ENCODE results near the gene AADAC.
"Not testable (repeated sequence)": the region's sequence is repeated elsewhere in the genome, so short reads cannot be mapped to it uniquely, and the experiment has no call there.

AADAC gene

DNA sequence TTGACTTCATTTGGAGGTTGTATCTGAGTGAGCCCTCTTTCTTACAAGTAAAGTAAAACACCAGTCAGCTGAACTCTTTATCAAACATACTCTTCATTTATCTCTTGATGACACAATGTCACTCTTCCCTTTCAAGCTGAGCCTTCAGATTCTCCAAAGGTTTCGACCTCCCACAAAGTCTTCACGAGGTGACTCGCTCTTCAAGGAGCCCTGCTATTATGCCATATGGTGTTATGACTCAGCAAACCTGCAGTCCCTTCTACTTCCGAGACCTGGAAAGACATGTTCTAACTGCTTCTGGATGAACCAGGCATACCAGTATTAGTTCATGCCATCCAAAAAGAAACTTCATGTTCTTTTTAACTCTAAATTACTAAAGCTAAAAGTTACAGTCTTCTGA lies 23.1 kb downstream of the AADAC start:
- TF ChIP-seq ZNF274 (IDR thresholded peaks at IDR 0.05; ENCODE audit: low read depth, low read length) (no peak), YY1 (IDR thresholded peaks at IDR 0.05; ENCODE audit: insufficient read depth, insufficient read length) (no peak), SUZ12 (IDR thresholded peaks at IDR 0.05; ENCODE audit: extremely low read depth, insufficient read depth, insufficient read length) (no peak)
- H3K36me3 ChIP-seq (ENCODE audit: insufficient read depth, insufficient read length, low read length), result no peaks in the 10 kb centered on the region
- DNase-seq (ENCODE audit: low read depth, low spot score), result peak; percentile 43
- no peaks in the 10 kb centered on the region for H3K4me1 ChIP-seq (ENCODE audit: insufficient read depth, insufficient read length)
- H3K9me3 ChIP-seq (ENCODE audit: insufficient read depth, low read length), result no peaks in the 10 kb centered on the region
- no peak overlapping the region for H3K4me3 ChIP-seq (ENCODE audit: insufficient read length, low read depth)
- no peak overlapping the region for H3K9ac ChIP-seq (ENCODE audit: insufficient read length, low read depth)
- H3K27me3 ChIP-seq (ENCODE audit: insufficient read depth, insufficient read length), result no peaks in the 10 kb centered on the region

DNA sequence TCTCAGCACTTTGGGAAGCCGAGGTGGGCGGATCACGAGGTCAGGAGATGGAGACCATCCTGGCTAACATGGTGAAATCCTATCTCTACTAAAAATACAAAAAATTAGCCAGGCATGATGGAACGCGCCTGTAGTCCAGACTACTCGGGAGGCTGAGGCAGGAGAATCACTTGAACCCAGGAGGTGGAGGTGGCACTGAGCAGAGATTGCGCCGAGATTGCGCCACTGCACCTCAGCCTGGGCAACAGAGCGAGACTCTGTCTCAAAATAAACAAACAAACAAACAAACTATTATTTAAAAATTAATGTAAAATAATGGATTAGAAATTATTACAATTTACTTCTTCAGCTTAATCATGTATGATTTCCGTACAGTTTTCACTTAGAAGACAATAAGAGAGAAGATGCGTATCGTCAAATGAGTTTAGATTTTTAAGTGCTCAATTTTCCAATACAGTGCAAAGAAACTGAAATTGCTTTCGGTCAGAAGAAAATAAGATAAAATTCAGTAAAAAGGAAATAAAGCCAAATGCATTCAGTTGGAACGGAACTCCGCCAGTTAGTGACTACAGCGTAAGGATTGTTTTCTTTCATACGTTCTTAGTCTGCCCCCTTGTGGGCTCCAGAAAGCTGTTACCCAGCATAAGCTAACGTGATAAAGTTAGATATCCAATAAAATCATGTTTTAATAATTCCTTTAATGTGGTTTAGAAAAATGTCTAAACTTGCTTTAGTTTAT lies 24.8 kb downstream of the AADAC start:
- TF ChIP-seq SUZ12 (IDR thresholded peaks at IDR 0.05; ENCODE audit: extremely low read depth, insufficient read depth, insufficient read length) (no peak), ZNF274 (IDR thresholded peaks at IDR 0.05; ENCODE audit: low read depth, low read length) (no peak), YY1 (IDR thresholded peaks at IDR 0.05; ENCODE audit: insufficient read depth, insufficient read length) (no peak)
- Histone ChIP-seq H3K9me3 (ENCODE audit: insufficient read depth, low read length) (no peaks in the 10 kb centered on the region), H3K27me3 (ENCODE audit: insufficient read depth, insufficient read length) (no peaks in the 10 kb centered on the region), H3K4me3 (ENCODE audit: insufficient read length, low read depth) (no peak overlapping the region), H3K9ac (ENCODE audit: insufficient read length, low read depth) (no peak overlapping the region), H3K4me1 (ENCODE audit: insufficient read depth, insufficient read length) (no peaks in the 10 kb centered on the region), H3K36me3 (ENCODE audit: insufficient read depth, insufficient read length, low read length) (no peaks in the 10 kb centered on the region)
- DNase-seq (ENCODE audit: low read depth, low spot score), result peak; percentile 57

DNA sequence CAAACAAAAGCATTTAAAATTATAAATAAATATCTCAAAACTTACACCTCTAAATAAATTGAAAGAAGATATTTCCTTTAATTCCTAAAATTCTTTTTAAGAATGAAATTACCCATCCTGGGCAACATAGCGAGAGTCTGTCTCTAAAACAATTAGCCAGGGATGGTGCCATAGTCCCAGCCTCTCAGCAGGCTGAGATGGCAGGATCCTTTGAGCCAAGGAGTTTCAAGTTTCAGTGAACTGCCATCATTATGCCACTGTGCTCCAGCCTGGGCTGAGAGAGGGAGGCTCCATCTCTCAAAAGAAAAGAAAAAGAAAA lies 25.4 kb downstream of the AADAC start:
- no peak overlapping the region for H3K4me3 ChIP-seq (ENCODE audit: insufficient read length, low read depth)
- no peaks in the 10 kb centered on the region for H3K4me1 ChIP-seq (ENCODE audit: insufficient read depth, insufficient read length)
- TF ChIP-seq YY1 (IDR thresholded peaks at IDR 0.05; ENCODE audit: insufficient read depth, insufficient read length), result no peak
- TF ChIP-seq ZNF274 (IDR thresholded peaks at IDR 0.05; ENCODE audit: low read depth, low read length), result no peak
- TF ChIP-seq SUZ12 (IDR thresholded peaks at IDR 0.05; ENCODE audit: extremely low read depth, insufficient read depth, insufficient read length), result no peak
- no peaks in the 10 kb centered on the region for H3K27me3 ChIP-seq (ENCODE audit: insufficient read depth, insufficient read length)
- no peak for DNase-seq (ENCODE audit: low read depth, low spot score)
- H3K9me3 ChIP-seq (ENCODE audit: insufficient read depth, low read length), result no peaks in the 10 kb centered on the region
- no peak overlapping the region for H3K9ac ChIP-seq (ENCODE audit: insufficient read length, low read depth)
- no peaks in the 10 kb centered on the region for H3K36me3 ChIP-seq (ENCODE audit: insufficient read depth, insufficient read length, low read length)

DNA sequence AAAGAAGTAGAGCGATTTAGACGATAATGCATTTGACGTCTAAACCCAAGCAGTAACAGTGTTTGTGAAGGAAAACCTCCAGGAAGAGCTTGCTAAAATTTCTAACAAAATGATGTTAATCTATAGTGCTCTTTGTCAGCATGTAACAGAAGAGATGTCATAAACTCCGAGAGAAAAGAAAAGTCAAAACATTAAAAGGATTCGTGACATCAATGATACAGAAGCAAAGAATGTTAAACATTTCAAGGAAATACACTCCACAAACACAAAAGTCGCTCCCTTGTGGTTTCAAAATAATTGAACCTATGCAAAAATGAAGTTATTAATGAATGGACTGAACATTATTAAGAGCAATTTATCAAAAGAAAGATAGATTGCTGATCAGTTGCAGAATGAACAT lies 27.9 kb downstream of the AADAC start:
- no peaks in the 10 kb centered on the region for H3K36me3 ChIP-seq (ENCODE audit: insufficient read depth, insufficient read length, low read length)
- no peak overlapping the region for H3K9ac ChIP-seq (ENCODE audit: insufficient read length, low read depth)
- no peak overlapping the region for H3K4me3 ChIP-seq (ENCODE audit: insufficient read length, low read depth)
- DNase-seq (ENCODE audit: low read depth, low spot score), result no peak
- no peaks in the 10 kb centered on the region for H3K9me3 ChIP-seq (ENCODE audit: insufficient read depth, low read length)
- no peaks in the 10 kb centered on the region for H3K27me3 ChIP-seq (ENCODE audit: insufficient read depth, insufficient read length)
- no peaks in the 10 kb centered on the region for H3K4me1 ChIP-seq (ENCODE audit: insufficient read depth, insufficient read length)
- TF ChIP-seq SUZ12 (IDR thresholded peaks at IDR 0.05; ENCODE audit: extremely low read depth, insufficient read depth, insufficient read length), result no peak
- no peak for TF ChIP-seq YY1 (IDR thresholded peaks at IDR 0.05; ENCODE audit: insufficient read depth, insufficient read length)
- no peak for TF ChIP-seq ZNF274 (IDR thresholded peaks at IDR 0.05; ENCODE audit: low read depth, low read length)

DNA sequence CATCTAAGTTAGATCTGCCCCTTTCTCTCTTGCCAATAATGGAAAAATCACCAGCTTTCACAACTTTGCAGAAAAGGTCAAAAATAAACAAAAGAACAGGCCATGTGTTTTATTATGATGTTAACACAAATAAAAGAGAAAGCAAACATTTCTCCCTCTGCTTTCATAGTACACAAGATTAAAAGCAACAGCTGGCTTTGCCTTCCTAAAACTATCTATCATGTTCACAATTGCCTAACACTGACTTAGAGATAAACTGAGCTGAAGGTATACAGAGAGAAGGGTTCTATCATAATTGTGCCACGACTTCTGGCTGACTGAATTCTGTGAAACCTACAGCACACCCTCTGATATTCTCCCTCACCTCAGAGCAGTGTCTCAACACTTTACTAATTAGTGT lies 29.4 kb downstream of the AADAC start:
- Histone ChIP-seq H3K4me3 (ENCODE audit: insufficient read length, low read depth) (no peak overlapping the region), H3K9ac (ENCODE audit: insufficient read length, low read depth) (no peak overlapping the region), H3K36me3 (ENCODE audit: insufficient read depth, insufficient read length, low read length) (no peaks in the 10 kb centered on the region), H3K27me3 (ENCODE audit: insufficient read depth, insufficient read length) (no peaks in the 10 kb centered on the region), H3K4me1 (ENCODE audit: insufficient read depth, insufficient read length) (no peaks in the 10 kb centered on the region), H3K9me3 (ENCODE audit: insufficient read depth, low read length) (no peaks in the 10 kb centered on the region)
- TF ChIP-seq ZNF274 (IDR thresholded peaks at IDR 0.05; ENCODE audit: low read depth, low read length) (no peak), SUZ12 (IDR thresholded peaks at IDR 0.05; ENCODE audit: extremely low read depth, insufficient read depth, insufficient read length) (no peak), YY1 (IDR thresholded peaks at IDR 0.05; ENCODE audit: insufficient read depth, insufficient read length) (no peak)
- no peak for DNase-seq (ENCODE audit: low read depth, low spot score)

DNA sequence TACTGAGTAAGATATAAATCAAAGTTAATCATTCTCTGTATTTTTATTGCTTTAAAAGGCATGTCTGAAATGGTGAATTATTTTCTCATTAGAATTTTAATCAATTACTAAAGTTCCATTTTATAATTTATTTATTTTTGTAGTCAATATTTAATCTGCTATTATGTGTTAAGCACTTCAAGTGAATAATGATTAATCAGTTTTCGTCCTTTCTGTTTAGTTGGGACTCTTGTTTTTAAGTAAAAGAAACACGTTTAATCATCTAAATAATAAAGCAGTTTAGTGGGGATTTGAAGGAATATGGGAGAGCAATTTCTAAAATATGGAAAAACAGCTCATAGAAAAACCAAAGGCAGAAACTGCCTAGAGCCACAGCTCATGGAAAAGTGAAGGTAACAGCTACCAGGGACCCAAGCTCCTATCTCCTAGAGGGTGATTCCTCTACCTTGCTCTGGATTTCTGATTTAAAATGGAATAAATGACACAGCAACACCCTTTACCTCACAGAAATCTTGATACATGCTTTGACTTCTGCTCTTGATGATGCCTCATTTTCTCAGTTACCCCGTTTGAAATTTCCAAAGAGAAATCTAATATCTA lies 31.5 kb downstream of the AADAC start:
- Histone ChIP-seq H3K4me1 (ENCODE audit: insufficient read depth, insufficient read length) (no peaks in the 10 kb centered on the region), H3K36me3 (ENCODE audit: insufficient read depth, insufficient read length, low read length) (no peaks in the 10 kb centered on the region), H3K9ac (ENCODE audit: insufficient read length, low read depth) (no peak overlapping the region), H3K4me3 (ENCODE audit: insufficient read length, low read depth) (no peak overlapping the region), H3K27me3 (ENCODE audit: insufficient read depth, insufficient read length) (no peaks in the 10 kb centered on the region), H3K9me3 (ENCODE audit: insufficient read depth, low read length) (no peaks in the 10 kb centered on the region)
- no peak for DNase-seq (ENCODE audit: low read depth, low spot score)
- TF ChIP-seq ZNF274 (IDR thresholded peaks at IDR 0.05; ENCODE audit: low read depth, low read length) (no peak), YY1 (IDR thresholded peaks at IDR 0.05; ENCODE audit: insufficient read depth, insufficient read length) (no peak), SUZ12 (IDR thresholded peaks at IDR 0.05; ENCODE audit: extremely low read depth, insufficient read depth, insufficient read length) (no peak)

DNA sequence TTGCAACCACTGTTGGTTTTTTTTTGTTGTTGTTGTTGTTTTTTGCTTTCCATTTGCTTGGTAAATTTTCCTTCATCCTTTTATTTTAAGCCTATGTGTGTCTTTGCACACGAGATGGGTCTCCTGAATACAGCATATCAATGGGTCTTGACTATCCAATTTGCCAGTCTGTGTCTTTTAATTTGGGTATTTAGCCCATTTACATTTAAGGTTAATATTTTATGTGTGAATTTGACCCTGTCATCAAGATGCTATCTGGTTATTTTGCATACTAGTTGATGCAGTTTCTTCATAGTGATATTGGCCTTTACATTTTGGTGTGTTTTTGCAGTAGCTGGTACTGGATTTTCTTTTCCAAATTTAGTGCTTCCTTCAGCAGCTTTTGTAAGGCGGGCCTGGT lies 36.1 kb downstream of the AADAC start:
- not testable (repeated sequence) for DNase-seq (ENCODE audit: low read depth, low spot score)

More for the DNA sequence above, 36.1 kb downstream of the AADAC start:
- H3K4me1 ChIP-seq (ENCODE audit: insufficient read depth, insufficient read length); H3K9me3 ChIP-seq (ENCODE audit: insufficient read depth, low read length); H3K9ac ChIP-seq (ENCODE audit: insufficient read length, low read depth); H3K4me3 ChIP-seq (ENCODE audit: insufficient read length, low read depth); H3K36me3 ChIP-seq (ENCODE audit: insufficient read depth, insufficient read length, low read length); H3K27me3 ChIP-seq (ENCODE audit: insufficient read depth, insufficient read length): not testable (repeated sequence)

Data from NT2/D1 (cell line).